Loucy (cell line): ENCODE results near the gene GPR39.

Experiments used
- H2AFZ ChIP-seq: fragments of 200-600 bp; sonication (generic); 2 replicates; pipeline ENCODE4 v1.6.0; 2016; ENCODE audit warnings: antibody characterized with exemption, mild to moderate bottlenecking, low read length, moderate library complexity
- H3F3A ChIP-seq: fragments of 200-600 bp; 2 replicates; pipeline ENCODE4 v1.6.0; 2016; ENCODE audit warnings: antibody characterized with exemption, low read depth, mild to moderate bottlenecking
- H3K27me3 ChIP-seq: fragments of 200-600 bp; sonication (generic); 2 replicates; pipeline ENCODE4 v1.6.1; 2014; ENCODE audit warnings: low read length, mild to moderate bottlenecking; ENCODE audit not compliant: insufficient read depth, poor library complexity, severe bottlenecking
- H3K36me3 ChIP-seq: fragments of 200-600 bp; sonication (generic); 2 replicates; pipeline ENCODE4 v1.6.1; 2016; ENCODE audit warnings: low read length; ENCODE audit not compliant: insufficient read depth
- H3K4me1 ChIP-seq: fragments of 200-600 bp; sonication (generic); 2 replicates; pipeline ENCODE4 v1.5.1; 2014; ENCODE audit warnings: low read length, mild to moderate bottlenecking; ENCODE audit not compliant: insufficient read depth, poor library complexity, severe bottlenecking
- H3K4me2 ChIP-seq: fragments of 200-600 bp; sonication (generic); 2 replicates; pipeline ENCODE4 v1.6.0; 2014; ENCODE audit warnings: antibody characterized with exemption, low read length, low read depth, mild to moderate bottlenecking; ENCODE audit not compliant: poor library complexity, severe bottlenecking
- H3K4me3 ChIP-seq: fragments of 200-600 bp; sonication (generic); 2 replicates; pipeline ENCODE4 v1.5.1; 2014; ENCODE audit warnings: low read length, mild to moderate bottlenecking, mixed read lengths; ENCODE audit not compliant: poor library complexity, severe bottlenecking
- H3K79me2 ChIP-seq: fragments of 200-600 bp; sonication (generic); 2 replicates; pipeline ENCODE4 v1.6.1; 2014; ENCODE audit warnings: low read length; ENCODE audit not compliant: insufficient read depth
- H3K9ac ChIP-seq: fragments of 200-600 bp; sonication (generic); 2 replicates; pipeline ENCODE4 v1.6.0; 2014; ENCODE audit warnings: mild to moderate bottlenecking, low read depth, low read length, moderate library complexity; ENCODE audit not compliant: poor library complexity, severe bottlenecking
- H3K9me2 ChIP-seq: fragments of 200-600 bp; sonication (generic); replicated peaks from 2 replicates; pipeline ENCODE4 v1.6.1; 2016; ENCODE audit warnings: low read depth, low read length, mixed read lengths
- H3K9me3 ChIP-seq: fragments of 200-600 bp; sonication (generic); 2 replicates; pipeline ENCODE4 v1.6.1; 2014; ENCODE audit warnings: mild to moderate bottlenecking, antibody characterized with exemption, low read length, low read depth; ENCODE audit not compliant: insufficient read depth
- H4K20me1 ChIP-seq: fragments of 200-600 bp; sonication (generic); 2 replicates; pipeline ENCODE4 v1.6.0; 2014; ENCODE audit warnings: antibody characterized with exemption, low read length, mild to moderate bottlenecking; ENCODE audit not compliant: insufficient read depth, poor library complexity, severe bottlenecking
- EZH2phosphoT487 ChIP-seq: fragments of 200-600 bp; IDR thresholded peaks from 2 replicates; pipeline ENCODE4 v1.6.1; 2018; ENCODE audit warnings: antibody characterized with exemption, mild to moderate bottlenecking, moderate library complexity, borderline replicate concordance
- TF ChIP-seq, protein P1 (sequence below): fragments of 200-600 bp; sonication (generic); conservative IDR thresholded peaks from 2 replicates; pipeline ENCODE4 v1.5.1; 2014; ENCODE audit warnings: mild to moderate bottlenecking, antibody characterized with exemption, low read length

The GPR39 gene

GRCh38 chr2:132446444-132446843 is 29.8 kb downstream of the GPR39 start:
- Histone ChIP-seq H3K79me2 (no peaks in the 10 kb centered on the region), H3K9ac (no peak overlapping the region)

GRCh38 chr2:132448331-132448730 is 31.7 kb downstream of the GPR39 start:
- no peaks in the 10 kb centered on the region for H4K20me1 ChIP-seq
- no peaks in the 10 kb centered on the region for H3K9me2 ChIP-seq
- no peaks in the 10 kb centered on the region for H3K79me2 ChIP-seq
- TF ChIP-seq, protein P1, sequence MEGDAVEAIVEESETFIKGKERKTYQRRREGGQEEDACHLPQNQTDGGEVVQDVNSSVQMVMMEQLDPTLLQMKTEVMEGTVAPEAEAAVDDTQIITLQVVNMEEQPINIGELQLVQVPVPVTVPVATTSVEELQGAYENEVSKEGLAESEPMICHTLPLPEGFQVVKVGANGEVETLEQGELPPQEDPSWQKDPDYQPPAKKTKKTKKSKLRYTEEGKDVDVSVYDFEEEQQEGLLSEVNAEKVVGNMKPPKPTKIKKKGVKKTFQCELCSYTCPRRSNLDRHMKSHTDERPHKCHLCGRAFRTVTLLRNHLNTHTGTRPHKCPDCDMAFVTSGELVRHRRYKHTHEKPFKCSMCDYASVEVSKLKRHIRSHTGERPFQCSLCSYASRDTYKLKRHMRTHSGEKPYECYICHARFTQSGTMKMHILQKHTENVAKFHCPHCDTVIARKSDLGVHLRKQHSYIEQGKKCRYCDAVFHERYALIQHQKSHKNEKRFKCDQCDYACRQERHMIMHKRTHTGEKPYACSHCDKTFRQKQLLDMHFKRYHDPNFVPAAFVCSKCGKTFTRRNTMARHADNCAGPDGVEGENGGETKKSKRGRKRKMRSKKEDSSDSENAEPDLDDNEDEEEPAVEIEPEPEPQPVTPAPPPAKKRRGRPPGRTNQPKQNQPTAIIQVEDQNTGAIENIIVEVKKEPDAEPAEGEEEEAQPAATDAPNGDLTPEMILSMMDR = no peak
- no peak for TF ChIP-seq EZH2phosphoT487
- no peaks in the 10 kb centered on the region for H3K9me3 ChIP-seq
- no peaks in the 10 kb centered on the region for H3K27me3 ChIP-seq
- no peaks in the 10 kb centered on the region for H3K36me3 ChIP-seq
- no peaks in the 10 kb centered on the region for H3F3A ChIP-seq
- no peak overlapping the region for H3K4me3 ChIP-seq
- H3K9ac ChIP-seq = no peak overlapping the region
- no peaks in the 10 kb centered on the region for H3K4me1 ChIP-seq
- no peak overlapping the region for H2AFZ ChIP-seq
- no peak overlapping the region for H3K4me2 ChIP-seq

More at GRCh38 chr2:132446444-132446843, 29.8 kb downstream of the GPR39 start:
- Histone ChIP-seq H3K4me3 (no peak overlapping the region), H3K27me3 (no peaks in the 10 kb centered on the region), H3K36me3 (no peaks in the 10 kb centered on the region), H2AFZ (no peak overlapping the region), H3K4me1 (no peaks in the 10 kb centered on the region), H3K9me3 (no peaks in the 10 kb centered on the region), H3K4me2 (no peak overlapping the region), H4K20me1 (no peaks in the 10 kb centered on the region), H3K9me2 (no peaks in the 10 kb centered on the region), H3F3A (no peaks in the 10 kb centered on the region)
- TF ChIP-seq EZH2phosphoT487 = no peak
- TF ChIP-seq, protein P1 = no peak

DNA sequence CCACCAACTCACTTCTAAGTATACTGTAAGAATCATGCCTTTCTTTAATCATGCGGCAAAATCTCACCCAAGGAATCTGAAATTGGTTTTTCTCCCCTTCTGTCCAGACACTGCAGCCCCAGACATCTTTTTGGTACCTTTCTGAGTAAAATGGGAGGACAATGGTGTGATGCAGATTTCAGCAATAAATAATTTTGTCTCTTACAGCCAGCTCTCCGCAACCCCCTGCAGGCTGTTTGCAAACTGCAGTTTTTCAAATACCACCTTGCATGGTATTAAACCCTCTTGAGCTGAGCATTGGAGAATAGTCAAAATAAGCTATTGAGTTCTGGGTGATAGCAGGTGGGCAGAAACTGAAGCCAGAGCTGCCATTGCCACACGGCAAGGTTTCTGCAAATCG is 32.2 kb downstream of the GPR39 start:
- H4K20me1 ChIP-seq = no peaks in the 10 kb centered on the region
- no peak overlapping the region for H2AFZ ChIP-seq
- no peaks in the 10 kb centered on the region for H3K9me3 ChIP-seq
- H3K9ac ChIP-seq = no peak overlapping the region
- TF ChIP-seq, protein P1 = peak; percentile 42
- TF ChIP-seq EZH2phosphoT487 = no peak
- no peaks in the 10 kb centered on the region for H3K4me1 ChIP-seq
- no peaks in the 10 kb centered on the region for H3K36me3 ChIP-seq
- H3F3A ChIP-seq = no peaks in the 10 kb centered on the region
- no peaks in the 10 kb centered on the region for H3K9me2 ChIP-seq
- no peak overlapping the region for H3K4me3 ChIP-seq
- no peak overlapping the region for H3K4me2 ChIP-seq
- no peaks in the 10 kb centered on the region for H3K79me2 ChIP-seq
- no peaks in the 10 kb centered on the region for H3K27me3 ChIP-seq
